Measurements from ENCODE around the gene LENG8.
"Not testable (repeated sequence)": the region's sequence is repeated elsewhere in the genome, so short reads cannot be mapped to it uniquely, and the experiment has no call there.

LENG8 gene

DNA sequence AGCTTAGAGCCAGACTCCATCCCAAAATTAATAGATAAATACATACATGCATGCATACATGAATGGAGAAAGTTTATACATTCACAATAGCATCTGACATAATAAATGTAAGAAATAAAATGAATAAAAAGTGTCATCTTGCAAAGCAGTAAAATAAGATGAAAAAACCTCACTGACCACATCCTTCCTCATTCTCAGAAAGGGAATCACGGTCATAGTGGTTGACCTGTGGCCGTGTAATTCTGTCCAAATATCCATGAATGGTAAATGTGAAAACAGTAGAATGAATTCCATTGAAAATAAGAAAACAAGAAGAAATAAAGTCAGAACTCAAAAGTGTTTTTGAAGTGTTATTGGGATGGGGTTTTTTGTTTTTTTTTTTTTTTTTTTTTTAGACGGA, 33.9 kb downstream of the LENG8 start:
- no peak for DNase-seq (ENCODE audit: low read depth in 2 of 2)

DNA sequence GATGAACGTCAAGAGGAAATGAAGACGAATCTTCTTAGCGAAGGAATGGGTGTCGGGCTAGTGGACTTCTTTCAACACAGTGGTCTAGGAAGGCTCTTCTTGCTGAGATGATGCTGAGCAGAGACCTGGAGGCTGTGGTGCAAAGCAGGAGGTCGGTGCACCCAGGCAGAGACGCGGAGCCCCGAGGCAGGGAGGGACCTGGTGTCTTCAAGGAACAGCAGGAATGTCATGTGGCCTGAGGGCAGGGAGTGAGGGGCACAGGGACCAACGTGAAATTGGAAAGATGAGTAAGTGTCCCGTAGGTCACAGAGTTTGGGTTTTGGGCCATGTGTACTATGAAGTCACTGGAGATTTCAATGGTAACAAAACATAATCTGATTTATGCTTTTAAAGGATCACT, 35.5 kb downstream of the LENG8 start:
- DNase-seq (ENCODE audit: low read depth in 2 of 2): no peak

- no peak for DNase-seq (ENCODE audit: low read depth in 2 of 2)
Observed at GRCh38 chr19:54485851-54486250, 36.9 kb downstream of the LENG8 start.

- DNase-seq (ENCODE audit: low read depth in 2 of 2): no peak
Observed at GRCh38 chr19:54489341-54489740, 40.3 kb downstream of the LENG8 start.

- DNase-seq (ENCODE audit: low read depth in 2 of 2): no peak
Observed at GRCh38 chr19:54489766-54490165, 40.8 kb downstream of the LENG8 start.

DNA sequence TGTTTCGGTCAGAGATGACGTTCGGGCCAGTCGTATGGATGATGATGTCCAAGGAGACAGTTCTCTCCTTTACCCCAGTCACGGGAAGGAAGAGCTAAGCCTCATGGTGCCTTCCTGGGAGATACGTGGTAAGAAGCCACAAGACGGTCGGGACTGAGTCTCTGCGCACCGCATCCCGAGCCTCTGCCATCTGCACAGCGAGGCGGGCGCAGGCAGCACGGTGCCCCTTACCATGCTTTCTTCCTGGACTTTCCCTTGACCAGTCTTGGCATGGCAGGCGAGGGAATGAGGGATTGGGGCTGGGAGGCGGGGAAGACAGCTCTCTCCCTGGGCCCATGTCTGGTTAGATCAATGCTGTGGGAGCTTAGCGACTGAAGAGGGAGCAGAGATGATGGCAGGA, 43.6 kb downstream of the LENG8 start:
- no peak for DNase-seq (ENCODE audit: low read depth in 2 of 2)

- DNase-seq (ENCODE audit: low read depth in 2 of 2): not testable (repeated sequence)
Observed at GRCh38 chr19:54493056-54493455, 44.1 kb downstream of the LENG8 start.

- DNase-seq (ENCODE audit: low read depth in 2 of 2): no peak
Observed at GRCh38 chr19:54493967-54494585, 45.1 kb downstream of the LENG8 start.

DNA sequence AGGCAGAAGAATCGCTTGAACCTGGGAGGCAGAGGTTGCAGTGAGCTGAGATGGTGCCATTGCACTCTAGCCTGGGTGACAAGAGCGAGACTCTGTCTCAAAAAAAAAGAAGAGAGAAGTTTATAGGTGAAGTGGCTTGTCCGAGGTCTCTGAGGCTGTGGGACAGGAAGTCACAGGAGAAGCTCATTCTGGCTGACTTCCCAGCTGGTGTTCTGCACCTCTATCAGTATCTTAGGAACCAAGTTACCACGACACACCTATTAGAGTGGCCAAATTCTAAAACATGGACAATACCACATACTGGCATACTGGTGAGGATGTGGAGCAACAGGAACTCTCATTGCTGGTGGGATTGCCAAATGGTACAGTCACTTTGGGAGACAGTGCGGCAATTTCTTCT, 46.3 kb downstream of the LENG8 start:
- not testable (repeated sequence) for DNase-seq (ENCODE audit: low read depth in 2 of 2)

- DNase-seq (ENCODE audit: low read depth in 2 of 2): not testable (repeated sequence)
Observed at GRCh38 chr19:54497747-54498450, 48.9 kb downstream of the LENG8 start.

DNA sequence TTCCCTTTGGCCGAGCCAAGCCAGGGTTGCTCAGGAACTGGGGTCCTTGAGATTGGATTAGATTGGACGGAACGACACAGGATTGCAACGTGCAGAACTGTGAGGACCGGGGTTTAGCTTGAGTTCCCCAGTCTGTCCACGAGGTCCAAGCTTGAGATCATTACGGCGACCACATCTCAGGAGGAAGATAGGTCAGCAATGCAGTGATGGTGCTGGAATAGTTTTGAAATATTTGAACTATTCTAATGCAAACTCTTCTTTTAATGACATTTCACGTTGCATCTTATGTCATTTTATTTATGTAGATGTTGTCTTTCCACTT, 49.4 kb downstream of the LENG8 start:
- DNase-seq (ENCODE audit: low read depth in 2 of 2): not testable (repeated sequence)

DNA sequence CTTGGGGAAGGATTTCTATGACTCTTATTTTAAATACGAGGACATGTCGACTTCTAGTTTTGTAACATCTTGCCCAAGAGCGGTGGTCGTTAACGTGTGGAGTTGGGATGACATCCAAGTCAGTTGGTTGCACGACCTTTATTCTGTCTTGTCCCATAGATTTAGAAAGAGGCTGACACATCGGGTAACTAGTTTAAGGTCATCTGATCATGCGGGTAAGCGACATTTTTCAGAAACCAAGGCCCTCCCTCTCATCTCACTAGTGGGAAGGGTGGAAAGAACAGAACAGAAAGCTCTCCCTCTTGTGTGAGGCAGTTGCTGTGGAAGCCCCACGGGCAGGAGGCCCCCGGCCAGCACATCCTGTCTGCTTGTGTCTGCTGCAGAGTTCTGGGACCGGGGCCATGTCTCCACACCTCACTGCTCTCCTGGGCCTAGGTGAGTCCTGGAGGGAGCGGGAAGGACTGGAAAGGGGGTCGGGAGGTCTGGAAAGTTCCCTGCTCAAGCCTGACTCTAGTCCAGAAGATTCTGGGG, 53.6 kb downstream of the LENG8 start, which contains the start of gene LAIR2:
LAIR2 (plus strand) TSS at position 314 of the 531 bp plus-strand sequence; CDS start at position 402, 88 bp downstream.
- no peak for DNase-seq (ENCODE audit: low read depth in 2 of 2)

DNA sequence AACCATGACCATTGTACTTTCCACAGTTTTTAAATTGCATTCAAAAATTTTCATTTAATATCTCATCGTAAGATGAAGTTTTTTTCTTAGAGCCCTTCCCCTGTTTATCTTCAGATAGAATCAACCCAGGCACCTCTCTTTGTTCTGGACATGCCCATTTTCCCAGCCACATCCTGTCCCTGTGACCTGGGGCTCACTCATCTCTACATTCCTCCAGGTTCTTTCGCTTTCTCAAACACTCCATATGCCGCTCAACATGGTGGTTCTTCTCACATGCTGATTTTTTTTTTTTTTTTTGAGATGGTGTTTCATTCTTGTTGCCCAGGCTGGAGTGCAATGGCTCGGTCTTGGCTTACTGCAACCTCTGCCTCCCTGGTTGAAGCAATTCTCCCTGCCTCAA, 56.5 kb downstream of the LENG8 start:
- DNase-seq (ENCODE audit: low read depth in 2 of 2): not testable (repeated sequence)

GRCh38 chr19:54506079-54506478, 57.1 kb downstream of the LENG8 start:
- no peak for DNase-seq (ENCODE audit: low read depth in 2 of 2)

DNA sequence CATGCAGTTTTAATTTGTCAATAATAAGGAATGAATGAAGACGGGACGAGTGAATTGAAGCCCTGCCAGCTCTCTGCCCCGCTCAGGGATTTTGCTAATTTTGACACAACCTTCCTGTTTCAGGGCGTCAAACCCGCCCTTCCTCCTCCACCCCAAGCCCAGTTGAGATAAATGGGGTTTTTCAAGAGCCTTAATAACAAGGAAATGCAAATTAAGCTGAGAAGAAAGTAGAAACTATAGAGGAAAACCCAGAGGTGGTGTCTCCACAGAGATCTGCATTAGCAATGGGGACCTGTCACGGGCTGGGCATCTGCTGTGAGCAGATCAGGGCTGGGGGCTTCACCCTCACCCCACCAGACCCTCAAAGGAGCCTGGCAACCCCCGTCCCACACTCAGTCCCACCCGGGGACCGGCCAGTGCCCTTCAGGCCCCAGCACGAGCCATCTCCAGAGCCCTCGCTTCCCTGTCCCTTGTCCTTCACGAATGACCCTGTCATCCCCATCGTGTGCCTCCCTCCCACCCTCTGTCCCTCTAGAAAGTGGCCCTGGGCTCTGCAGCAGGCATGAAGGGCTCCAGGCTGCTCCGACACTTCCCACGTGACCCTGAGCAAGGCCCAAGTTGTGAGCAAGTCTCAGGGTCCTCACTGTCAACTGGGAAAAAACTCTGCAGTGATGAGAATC, 58.2 kb downstream of the LENG8 start:
- DNase-seq (ENCODE audit: low read depth in 2 of 2): not testable (repeated sequence)

DNA sequence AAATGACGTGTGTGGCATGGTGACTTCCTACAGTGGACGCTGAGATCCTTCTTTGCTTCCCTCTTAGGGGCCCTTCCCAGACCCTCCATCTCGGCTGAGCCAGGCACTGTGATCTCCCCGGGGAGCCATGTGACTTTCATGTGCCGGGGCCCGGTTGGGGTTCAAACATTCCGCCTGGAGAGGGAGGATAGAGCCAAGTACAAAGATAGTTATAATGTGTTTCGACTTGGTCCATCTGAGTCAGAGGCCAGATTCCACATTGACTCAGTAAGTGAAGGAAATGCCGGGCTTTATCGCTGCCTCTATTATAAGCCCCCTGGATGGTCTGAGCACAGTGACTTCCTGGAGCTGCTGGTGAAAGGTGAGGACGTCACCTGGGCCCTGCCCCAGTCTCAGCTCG, 58.8 kb downstream of the LENG8 start:
- no peak for DNase-seq (ENCODE audit: low read depth in 2 of 2)

GRCh38 chr19:54508487-54508886, 59.5 kb downstream of the LENG8 start:
- not testable (repeated sequence) for DNase-seq (ENCODE audit: low read depth in 2 of 2)

GRCh38 chr19:54509200-54509940, 60.4 kb downstream of the LENG8 start:
- not testable (repeated sequence) for DNase-seq (ENCODE audit: low read depth in 2 of 2)
